Heart left ventricle (tissue), 13 donors: ENCODE measurements around the gene ANKRD33.

Experiments
- CTCF ChIP-seq, 12 donors: fragments of 200-600 bp; sonication (generic) in 4 of 12; IDR thresholded peaks; one replicate each; pipeline versions ENCODE4 v1.5.0 to v1.8.0; 2018 to 2022; ENCODE audit warnings: antibody characterized with exemption in 12 of 12, mild to moderate bottlenecking in 5 of 12
- POLR2A ChIP-seq, 2 donors: fragments of 450-650 bp; IDR thresholded peaks; one replicate each; pipeline ENCODE4 v1.6.1; 2017; ENCODE audit warnings: antibody characterized with exemption in 2 of 2, mild to moderate bottlenecking in 2 of 2, moderate library complexity in 2 of 2
- donor health status: ischemic (EF 13 %, LVEDD 7.1; RV severe dilation, severe dysfunction).
- donor health status: DM: no; HTN: yes; CAD: no.
- donor health status: DM: no; HTN: no; CAD: no.
- donor health status: ischemic (EF 25% LVEDD 6.9; RV normal size, moderate dysfunction).
- donor health status: ischemic (EF 25% LVEDD 5.7; RV mildly dilated, moderate dysfunction).
- donor health status: ischemic (EF 35%, LVEDD 5.7; RV mildly dilated, moderate dysfunction).
- donor health status: nonischemic (EF 11% LVEDD 7.7; RV severe dilation, severe dysfunction).
- donor health status: DM: yes; HTN: yes; CAD: no.
- donor health status: PGD.
- donor health status: ischemic (EF 29% LVEDD 5.4; RV normal size, mild dysfunction).
- donor health status: nonischemic (EF 23%, LVEDD 6.1; RV moderate dilation, normal function).

GRCh38 chr12:51844854-51845253 lies 43.0 kb upstream of the ANKRD33 start:
- TF ChIP-seq CTCF (IDR thresholded peaks at IDR 0.05) (no peak), POLR2A (IDR thresholded peaks at IDR 0.05) (no peak)
